GM21825 (cell line): ENCODE results near the gene SH2D6.
"Not testable (repeated sequence)": the region's sequence is repeated elsewhere in the genome, so short reads cannot be mapped to it uniquely, and the experiment has no call there.

ENCODE experiments used
- ATAC-seq: cut with Tn5 transposase; IDR thresholded peaks from one replicate; pipeline ENCODE4 v1.9.1; 2021; ENCODE audit warnings: mild to moderate bottlenecking, moderate library complexity; ENCODE audit not compliant: unreplicated experiment

Gene SH2D6

DNA sequence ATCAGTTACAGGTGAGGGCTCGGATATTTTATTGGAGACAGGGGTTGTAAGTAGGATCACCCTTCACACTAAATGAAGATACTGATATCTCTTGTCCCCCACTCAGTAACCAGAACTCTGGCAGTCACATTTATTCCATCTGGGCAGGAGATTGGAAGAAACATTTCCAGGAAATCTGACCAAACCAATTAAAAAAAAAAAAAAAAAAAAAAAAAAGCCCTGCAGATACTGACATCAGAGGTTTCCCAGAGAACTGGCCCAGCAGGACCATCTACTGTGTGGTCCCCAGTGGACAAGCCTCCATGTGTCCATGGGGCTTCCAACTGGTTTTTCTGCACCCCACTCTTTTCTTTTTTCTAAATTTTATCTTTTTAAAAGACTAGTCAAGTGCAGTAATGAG lies 41.3 kb downstream of the SH2D6 start:
- no peak for ATAC-seq

DNA sequence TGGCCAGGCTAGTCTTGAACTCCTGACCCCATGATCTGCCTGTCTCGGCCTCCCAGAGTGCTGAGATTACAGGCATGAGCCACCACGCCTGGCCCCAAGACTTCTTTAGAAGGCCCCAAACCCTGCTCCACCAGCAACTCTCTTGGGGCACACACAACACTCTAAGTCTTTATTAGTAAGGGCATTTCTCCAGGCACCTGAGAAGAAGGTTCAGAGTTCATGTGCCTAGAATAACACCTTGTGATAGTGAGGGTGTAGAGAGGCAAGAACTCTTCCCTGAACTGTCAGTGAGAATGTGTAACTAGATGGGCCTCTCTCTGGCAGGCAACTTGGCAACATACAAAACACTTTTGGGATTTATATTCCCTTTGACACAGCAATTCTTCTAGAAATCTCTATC lies 43.8 kb downstream of the SH2D6 start:
- ATAC-seq: no peak

- ATAC-seq: no peak
Observed at GRCh38 chr2:85468096-85468703, 49.7 kb downstream of the SH2D6 start.

DNA sequence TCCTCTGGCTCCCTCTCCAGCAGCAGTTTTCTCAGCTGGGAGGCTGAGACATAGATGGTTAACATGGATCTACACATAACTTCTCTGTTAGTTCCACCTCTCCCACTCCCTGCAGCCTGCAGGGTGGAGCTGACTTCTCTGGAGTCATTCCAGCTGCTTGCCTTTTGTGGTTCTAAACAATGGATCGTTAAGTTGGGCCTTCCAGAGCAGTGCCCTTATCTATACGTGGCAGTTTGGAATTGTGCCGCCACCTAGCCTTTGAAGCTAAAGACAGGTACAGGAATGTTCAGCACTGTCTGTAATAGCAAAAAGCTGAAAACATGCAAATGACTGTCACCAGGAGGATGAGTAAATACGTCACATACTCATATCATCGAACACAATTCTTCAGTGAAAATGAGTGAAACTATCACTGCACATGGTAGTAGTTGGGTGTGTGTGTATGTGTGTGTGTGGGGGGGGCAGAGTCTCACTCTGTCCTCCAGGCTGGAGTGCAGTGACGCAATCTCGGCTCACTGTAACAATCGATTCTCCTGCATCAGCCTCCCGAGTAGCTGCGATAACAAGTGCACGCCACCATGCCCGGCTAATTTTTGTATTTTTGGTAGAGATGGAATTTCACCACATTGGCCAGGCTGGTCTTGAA lies 50.3 kb downstream of the SH2D6 start:
- ATAC-seq: no peak

DNA sequence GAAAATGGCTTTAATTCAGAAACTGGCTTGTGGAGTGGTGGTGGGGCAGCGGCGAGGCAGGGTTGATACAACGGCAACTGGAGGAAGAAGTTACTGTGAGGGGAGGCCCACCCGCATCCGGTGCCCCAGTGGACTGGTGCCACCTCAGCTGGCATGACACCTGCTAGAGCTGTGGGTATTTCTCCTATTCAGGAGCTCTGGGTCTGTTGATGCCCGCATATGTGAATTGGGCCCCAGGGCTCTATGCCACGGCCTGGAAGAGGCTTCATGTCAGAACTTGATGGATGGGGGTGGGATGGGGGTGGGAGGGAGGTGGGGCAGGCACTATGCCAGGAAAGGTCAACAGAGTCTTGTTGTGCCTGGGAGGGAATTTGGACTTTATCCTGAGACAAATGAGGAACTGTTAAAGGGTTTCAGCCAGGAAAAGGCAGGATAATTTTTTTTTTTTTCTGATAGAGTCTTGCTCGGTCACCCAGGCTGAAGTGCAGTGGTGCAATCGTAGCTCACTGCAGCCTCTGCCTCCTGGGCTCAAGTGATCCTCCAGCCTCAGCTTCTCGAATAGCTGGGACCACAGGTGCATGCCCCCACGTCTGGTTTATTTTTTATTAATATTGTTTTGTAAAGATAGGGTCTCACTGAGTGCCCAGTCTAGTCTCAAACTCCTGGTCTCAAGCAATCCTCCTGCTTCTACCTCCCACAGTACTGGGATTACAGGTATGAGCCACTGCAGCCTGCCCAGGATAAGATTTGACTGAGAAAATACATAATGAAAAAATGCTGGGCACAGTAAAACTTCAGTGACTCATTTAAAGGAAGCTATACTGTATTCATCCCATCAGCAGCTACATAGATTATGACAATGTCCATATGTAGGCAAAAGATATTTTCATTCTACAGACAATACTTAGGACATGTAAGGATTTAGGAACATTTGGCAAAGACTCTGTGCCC lies 52.6 kb downstream of the SH2D6 start:
- no peak for ATAC-seq

GRCh38 chr2:85472261-85472660 lies 53.7 kb downstream of the SH2D6 start:
- no peak for ATAC-seq

- no peak for ATAC-seq
Observed at GRCh38 chr2:85475799-85476490, 57.4 kb downstream of the SH2D6 start.

DNA sequence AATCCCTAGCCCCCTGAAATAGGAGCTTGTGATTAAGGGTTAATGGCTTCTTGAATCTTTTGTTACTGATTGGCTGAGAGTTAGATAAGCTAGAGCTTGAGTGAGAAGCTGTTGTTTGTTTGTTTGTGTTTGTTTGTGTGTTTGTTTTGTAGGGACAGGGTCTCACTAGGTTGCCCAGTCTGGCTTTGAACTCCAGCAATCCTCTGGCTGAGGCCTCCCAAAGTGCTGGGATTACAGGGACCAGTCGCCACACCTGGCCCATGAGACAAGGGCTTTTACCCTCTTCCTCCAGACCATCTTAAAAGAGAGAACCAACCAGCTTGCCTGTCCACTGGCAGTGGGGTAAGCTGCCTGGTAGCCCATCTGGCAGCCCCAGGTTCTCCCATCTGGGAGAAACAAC lies 58.1 kb downstream of the SH2D6 start:
- no peak for ATAC-seq

DNA sequence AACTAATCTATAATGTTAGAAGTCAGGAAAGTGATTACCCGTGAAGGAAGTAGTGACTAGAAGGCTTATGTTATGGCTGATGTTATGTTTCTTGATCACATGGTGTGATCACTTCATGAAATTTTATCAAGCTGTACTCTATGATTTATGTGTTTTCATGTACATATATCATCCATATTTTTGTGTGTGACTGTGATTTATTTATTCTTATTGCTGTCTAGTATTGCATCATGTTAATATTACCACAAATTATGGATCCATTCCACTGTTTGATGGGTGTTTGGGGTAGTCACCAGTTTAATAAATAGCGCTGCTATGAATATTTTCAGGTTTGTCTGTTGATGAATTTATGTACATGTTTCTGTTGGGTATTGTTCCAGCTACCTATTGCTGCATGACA lies 59.4 kb downstream of the SH2D6 start:
- ATAC-seq: no peak

- no peak for ATAC-seq
Observed at GRCh38 chr2:85481818-85482777, 63.6 kb downstream of the SH2D6 start.

DNA sequence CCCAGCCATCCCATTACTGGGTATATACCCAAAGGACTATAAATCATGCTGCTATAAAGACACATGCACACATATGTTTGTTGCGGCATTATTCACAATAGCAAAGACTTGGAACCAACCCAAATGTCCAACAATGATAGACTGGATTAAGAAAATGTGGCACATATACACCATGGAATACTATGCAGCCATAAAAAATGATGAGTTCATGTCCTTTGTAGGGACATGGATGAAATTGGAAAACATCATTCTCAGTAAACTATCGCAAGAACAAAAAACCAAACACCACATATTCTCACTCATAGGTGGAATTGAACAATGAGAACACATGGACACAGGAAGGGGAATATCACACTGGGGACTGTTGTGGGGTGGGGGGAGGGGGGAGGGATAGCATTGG lies 66.1 kb downstream of the SH2D6 start:
- not testable (repeated sequence) for ATAC-seq

DNA sequence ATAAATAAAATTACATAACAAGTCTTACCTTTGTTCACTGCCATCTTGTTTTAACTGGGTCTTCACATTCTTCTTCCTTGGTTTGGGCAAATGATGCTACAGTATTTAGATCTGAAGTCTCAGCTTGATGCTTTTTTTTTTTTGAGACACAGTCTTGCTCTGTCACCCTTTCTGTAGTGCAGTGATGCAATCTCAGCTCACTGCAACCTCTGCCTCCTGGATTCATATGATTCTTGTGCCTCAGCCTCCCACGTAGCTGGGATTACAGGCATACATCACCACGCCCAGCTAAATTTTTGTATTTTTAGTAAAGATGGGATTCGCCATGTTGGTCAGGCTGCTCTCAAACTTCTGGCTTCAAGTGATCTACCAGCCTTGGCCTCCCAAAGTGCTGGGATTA lies 67.3 kb downstream of the SH2D6 start:
- no peak for ATAC-seq
